Adrenal gland (tissue), 12 donors: Measurements from ENCODE around the gene THSD4. TPM values are rescaled to one million over a fixed set of nuclear protein-coding genes. Genes with fewer than 3 reads are reported as not detected.

ENCODE experiments used
- DNase-seq, 7 donors: peaks; one replicate each; pipeline ENCODE4 v3.0.0-alpha.2; 2019 to 2020
- H3K27ac ChIP-seq, 5 donors: fragments of 200-600 bp; sonication (generic) in 4 of 5; 1 replicate in 3 of 5; 2 replicates in 2 of 5; pipeline versions ENCODE4 v1.5.1 to v1.8.0; 2016 to 2020; ENCODE audit warnings: mild to moderate bottlenecking in 1 of 5
- H3K27me3 ChIP-seq: fragments of 200-600 bp; 2 replicates; pipeline ENCODE4 v1.8.0; 2021
- H3K36me3 ChIP-seq, 2 donors: fragments of 200-600 bp; replicated peaks in 1 of 2; 1 replicate in 1 of 2; 2 replicates in 1 of 2; pipeline versions ENCODE4 v1.5.1 to v1.8.0; 2018 to 2022
- H3K4me1 ChIP-seq, 2 donors: fragments of 200-600 bp; replicated peaks in 1 of 2; 1 replicate in 1 of 2; 2 replicates in 1 of 2; pipeline versions ENCODE4 v1.5.1 to v1.8.0; 2018 to 2021
- H3K4me3 ChIP-seq, 4 donors: fragments of 200-600 bp; sonication (generic) in 3 of 4; one replicate each; pipeline ENCODE4 v1.5.1; 2016 to 2018
- H3K9me3 ChIP-seq, 3 donors: fragments of 200-600 bp; sonication (generic) in 1 of 3; replicated peaks in 1 of 3; 1 replicate in 2 of 3; 2 replicates in 1 of 3; pipeline versions ENCODE4 v1.5.1 to v1.8.0; 2016 to 2021
- POLR2A ChIP-seq, 2 donors: fragments of 450-650 bp; IDR thresholded peaks; one replicate each; pipeline ENCODE4 v1.6.1; 2017; ENCODE audit warnings: antibody characterized with exemption in 2 of 2, mild to moderate bottlenecking in 2 of 2, moderate library complexity in 1 of 2
- WGBS, 4 donors: extraction: QIAGEN DNeasy Blood & Tissue Kit in 2 of 4; methylation state at CpG; one replicate each; pipeline versions ENCODE4 v1.1.5 to v1.1.7; 2013 to 2017; 5-methylcytosine and 5-hydroxymethylcytosine counted together
- intact Hi-C, 2 donors: fragments of 100-400 bp; cut with DNase I; formaldehyde crosslinking; loops; one replicate each; pipeline versions ENCODE4 v1.14.1 to v1.15.0; 2022 to 2023
- polyA plus RNA-seq, 3 donors: library from polyadenylated mRNA; stranded (reverse); fragments of 200-250 nt in 2 of 3; fragments of 350-450 nt in 1 of 3; fragmentation: Illumina TruSeq in 1 of 3; extraction: RNeasy Lipid Tissue Mini Kit (QIAGEN cat#74804) in 1 of 3; gene quantifications; one replicate each; pipeline ENCODE4 v1.2.3, GENCODE V29; 2013 to 2014
- total RNA-seq, 9 donors: library from RNA; depleted of rRNA in 4 of 9; stranded (reverse); fragments of >200 nt in 4 of 9; fragments of 120-200 nt in 1 of 9; fragmentation: NEBNext Ultra II Directional in 1 of 9; extraction: Animal tissue kit (Norgen Biotek cat#: 25700) in 1 of 9; gene quantifications; one replicate each; pipeline versions ENCODE4 v1.1.0 to v1.2.4, GENCODE V29; 2013 to 2023
- TF ChIP-seq, protein P1 (sequence below), 6 experiments: fragments of 450-650 bp in 4 of 6; fragments of 200-600 bp in 2 of 6; sonication (generic) in 1 of 6; IDR thresholded peaks; 1 replicate in 5 of 6; 2 replicates in 1 of 6; pipeline versions ENCODE4 v1.5.1 to v1.8.0; 2016 to 2021; ENCODE audit warnings: antibody characterized with exemption in 6 of 6, mild to moderate bottlenecking in 2 of 6, moderate library complexity in 1 of 6
- donor health status: healthy with polysubstance abuse.
- donor health status: Bipolar disorder and iron deficiency.
- donor health status: DM: yes; HTN: yes; CAD: no.
- donor health status: DM: no; HTN: no; CAD: no.
- donor health status: DM: no; HTN: no; CAD: no.
- donor health status: DM: yes; HTN: yes; CAD: no.

THSD4 gene
- total and polyA plus RNA-seq, 12 donors = 5.3 to 53.2 (median 23.2) TPM

DNA sequence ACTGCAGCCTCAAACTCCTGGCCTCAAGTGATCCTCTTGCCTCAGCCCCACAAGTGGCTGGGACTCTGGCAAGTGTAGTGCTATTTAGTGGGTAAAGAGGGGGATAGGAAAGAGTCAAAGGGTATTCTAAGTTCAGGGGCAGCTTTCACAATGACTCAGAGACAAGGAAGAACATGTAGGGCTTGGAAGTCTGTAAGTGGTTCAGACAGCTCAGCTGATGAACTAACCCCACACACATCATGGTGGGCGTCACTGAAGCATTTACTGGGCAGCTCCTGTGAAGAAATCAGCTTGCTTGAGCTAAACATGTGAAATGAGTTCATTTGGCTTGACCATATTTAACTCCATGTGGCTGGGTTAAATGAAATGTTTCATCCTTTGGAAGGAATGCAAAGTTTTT is 34.6 kb upstream of the THSD4 start:
- Histone ChIP-seq H3K4me1 (peaks cover 0 to 7% of the 10 kb centered on the region in 2 donors), H3K36me3 (no peaks in the 10 kb centered on the region), H3K4me3 (no peak overlapping the region), H3K27ac (no peak overlapping the region), H3K27me3 (no peaks in the 10 kb centered on the region), H3K9me3 (no peaks in the 10 kb centered on the region)
- intact Hi-C loops = no loop called here
- 62 to 73% (median 71%) methylated on average over 1 of the region's 1 CpG for WGBS, 4 donors
- TF ChIP-seq, protein P1, sequence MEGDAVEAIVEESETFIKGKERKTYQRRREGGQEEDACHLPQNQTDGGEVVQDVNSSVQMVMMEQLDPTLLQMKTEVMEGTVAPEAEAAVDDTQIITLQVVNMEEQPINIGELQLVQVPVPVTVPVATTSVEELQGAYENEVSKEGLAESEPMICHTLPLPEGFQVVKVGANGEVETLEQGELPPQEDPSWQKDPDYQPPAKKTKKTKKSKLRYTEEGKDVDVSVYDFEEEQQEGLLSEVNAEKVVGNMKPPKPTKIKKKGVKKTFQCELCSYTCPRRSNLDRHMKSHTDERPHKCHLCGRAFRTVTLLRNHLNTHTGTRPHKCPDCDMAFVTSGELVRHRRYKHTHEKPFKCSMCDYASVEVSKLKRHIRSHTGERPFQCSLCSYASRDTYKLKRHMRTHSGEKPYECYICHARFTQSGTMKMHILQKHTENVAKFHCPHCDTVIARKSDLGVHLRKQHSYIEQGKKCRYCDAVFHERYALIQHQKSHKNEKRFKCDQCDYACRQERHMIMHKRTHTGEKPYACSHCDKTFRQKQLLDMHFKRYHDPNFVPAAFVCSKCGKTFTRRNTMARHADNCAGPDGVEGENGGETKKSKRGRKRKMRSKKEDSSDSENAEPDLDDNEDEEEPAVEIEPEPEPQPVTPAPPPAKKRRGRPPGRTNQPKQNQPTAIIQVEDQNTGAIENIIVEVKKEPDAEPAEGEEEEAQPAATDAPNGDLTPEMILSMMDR (IDR thresholded peaks at IDR 0.05) = no peak
- TF ChIP-seq POLR2A (IDR thresholded peaks at IDR 0.05) = no peak
- DNase-seq = peak in 2 of 7 donors; percentile 18 to 23

GRCh38 chr15:71082803-71083202 is 32.5 kb upstream of the THSD4 start:
- Histone ChIP-seq H3K36me3 (no peaks in the 10 kb centered on the region), H3K9me3 (no peaks in the 10 kb centered on the region), H3K27ac (peak overlapping the region in 2 of 5 donors; percentile 35 to 47), H3K4me3 (no peak overlapping the region), H3K4me1 (peaks cover 0 to 7% of the 10 kb centered on the region in 2 donors), H3K27me3 (no peaks in the 10 kb centered on the region)
- WGBS, 4 donors = 27 to 44% (median 35%) methylated on average over 5 of the region's 5 CpGs
- TF ChIP-seq, protein P1 (IDR thresholded peaks at IDR 0.05) = no peak
- no peak for TF ChIP-seq POLR2A (IDR thresholded peaks at IDR 0.05)
- intact Hi-C loops = no loop called here
- peak; percentile 45 to 77 (median 70) for DNase-seq

- no peaks in the 10 kb centered on the region for H3K36me3 ChIP-seq
- H3K27ac ChIP-seq = peak overlapping the region in 2 of 5 donors; percentile 35 to 47
- 80 to 96% (median 82%) methylated on average over 5 of the region's 5 CpGs for WGBS, 4 donors
- DNase-seq = peak in 1 of 7 donors; percentile 15
- intact Hi-C loops = no loop called here
- TF ChIP-seq POLR2A (IDR thresholded peaks at IDR 0.05) = no peak
- TF ChIP-seq, protein P1 (IDR thresholded peaks at IDR 0.05) = no peak
- H3K4me3 ChIP-seq = no peak overlapping the region
- peaks cover 0 to 7% of the 10 kb centered on the region in 2 donors for H3K4me1 ChIP-seq
- H3K27me3 ChIP-seq = no peaks in the 10 kb centered on the region
- H3K9me3 ChIP-seq = no peaks in the 10 kb centered on the region
Measured at GRCh38 chr15:71083349-71083748, 31.9 kb upstream of the THSD4 start.

DNA sequence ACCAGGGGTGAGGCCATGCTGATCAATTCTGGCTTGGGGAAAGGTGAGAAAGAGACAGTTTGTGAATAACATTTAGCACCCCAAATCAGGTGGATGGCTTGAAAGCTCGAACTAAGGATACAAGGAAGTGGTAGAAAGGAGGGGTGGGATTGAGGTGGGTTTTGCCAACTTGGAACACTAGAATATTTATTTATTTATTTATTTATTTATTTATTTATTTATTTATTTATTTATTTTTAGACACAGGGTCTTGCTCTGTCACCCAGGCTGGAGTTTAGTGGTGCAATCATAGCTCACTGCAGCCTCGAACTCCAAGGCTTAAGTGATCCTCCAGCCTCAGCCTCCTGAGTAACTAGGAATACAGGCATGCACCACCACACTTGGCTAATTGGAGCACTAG is 31.0 kb upstream of the THSD4 start:
- no peaks in the 10 kb centered on the region for H3K27me3 ChIP-seq
- no peaks in the 10 kb centered on the region for H3K36me3 ChIP-seq
- H3K9me3 ChIP-seq = no peaks in the 10 kb centered on the region
- DNase-seq = no peak
- no peak overlapping the region for H3K4me3 ChIP-seq
- TF ChIP-seq, protein P1 (IDR thresholded peaks at IDR 0.05) = no peak
- TF ChIP-seq POLR2A (IDR thresholded peaks at IDR 0.05) = no peak
- H3K27ac ChIP-seq = no peak overlapping the region
- 89 to 94% (median 92%) methylated on average over 2 of the region's 2 CpGs for WGBS, 4 donors
- H3K4me1 ChIP-seq = peaks cover 0 to 7% of the 10 kb centered on the region in 2 donors
- intact Hi-C loops = no loop called here
